ENCODE results near the gene GALNT17.

The GALNT17 gene

GRCh38 chr7:71131256-71132126 lies 453 bp upstream of the GALNT17 start:
- Histone ChIP-seq H3K14ac (ENCODE audit: low read length) (no peak overlapping the region), H2BK5ac (ENCODE audit: low read depth, low read length, poor library complexity) (no peak overlapping the region), H3K4me3 (ENCODE audit: low read depth, low read length) (peak overlapping the region; percentile 74), H3K27ac (ENCODE audit: low read depth, low read length) (no peak overlapping the region), H3K79me1 (ENCODE audit: low read length) (peaks cover 1% of the 10 kb centered on the region), H2BK120ac (ENCODE audit: insufficient read depth, low read length, poor library complexity) (peak overlapping the region; percentile 18), H3K79me2 (ENCODE audit: control insufficient read depth, insufficient read depth, low read length, poor library complexity) (no peaks in the 10 kb centered on the region), H3K23ac (ENCODE audit: low read length) (no peak overlapping the region), H3K27me3 (ENCODE audit: insufficient read depth, low read length) (peaks cover 19% of the 10 kb centered on the region), H3K4ac (ENCODE audit: low read depth, low read length) (no peak overlapping the region), H3K9ac (ENCODE audit: low read length) (no peak overlapping the region), H3K4me2 (ENCODE audit: low read length) (peak overlapping the region; percentile 92), H3K9me3 (ENCODE audit: insufficient read depth, low read depth, low read length) (peaks cover 4% of the 10 kb centered on the region), H2BK12ac (ENCODE audit: low read length) (peak overlapping the region; percentile 20), H2AK5ac (ENCODE audit: low read length) (no peak overlapping the region), H3K36me3 (ENCODE audit: control insufficient read depth in 1 of 2, insufficient read depth in 2 of 2, low read length in 2 of 2) (no peaks in the 10 kb centered on the region), H4K8ac (ENCODE audit: low read depth, low read length) (peak overlapping the region; percentile 35), H3K18ac (ENCODE audit: low read length) (peak overlapping the region; percentile 56), H4K91ac (ENCODE audit: low read depth, low read length) (no peak overlapping the region), H3K4me1 (ENCODE audit: control insufficient read depth in 1 of 2, insufficient read depth in 2 of 2, low read length in 2 of 2) (peaks cover 5 to 10% of the 10 kb centered on the region in 2 experiments), H4K12ac (ENCODE audit: low read depth, low read length) (no peak overlapping the region), H2AFZ (ENCODE audit: insufficient read depth, low read length, poor library complexity) (peak overlapping the region; percentile 88)
- no peak for DNase-seq
- WGBS (ENCODE audit: extremely low coverage, insufficient coverage, insufficient read length) = no CpG with 5 or more reads among the region's 113 CpGs

GRCh38 chr7:71132377-71133231 lies 660 bp downstream of the GALNT17 start:
- no peak overlapping the region for H2BK5ac ChIP-seq (ENCODE audit: low read depth, low read length, poor library complexity)
- H3K14ac ChIP-seq (ENCODE audit: low read length) = no peak overlapping the region
- WGBS (ENCODE audit: extremely low coverage, insufficient coverage, insufficient read length) = no CpG with 5 or more reads among the region's 88 CpGs
- no peak overlapping the region for H3K18ac ChIP-seq (ENCODE audit: low read length)
- peaks cover 5 to 10% of the 10 kb centered on the region in 2 experiments for H3K4me1 ChIP-seq (ENCODE audit: control insufficient read depth in 1 of 2, insufficient read depth in 2 of 2, low read length in 2 of 2)
- H3K79me1 ChIP-seq (ENCODE audit: low read length) = peaks cover 1% of the 10 kb centered on the region
- no peak overlapping the region for H3K27ac ChIP-seq (ENCODE audit: low read depth, low read length)
- no peak overlapping the region for H4K12ac ChIP-seq (ENCODE audit: low read depth, low read length)
- no peak overlapping the region for H4K91ac ChIP-seq (ENCODE audit: low read depth, low read length)
- H3K79me2 ChIP-seq (ENCODE audit: control insufficient read depth, insufficient read depth, low read length, poor library complexity) = no peaks in the 10 kb centered on the region
- no peak overlapping the region for H4K8ac ChIP-seq (ENCODE audit: low read depth, low read length)
- peak overlapping the region; percentile 3 for H2AFZ ChIP-seq (ENCODE audit: insufficient read depth, low read length, poor library complexity)
- no peak overlapping the region for H2BK120ac ChIP-seq (ENCODE audit: insufficient read depth, low read length, poor library complexity)
- no peak overlapping the region for H3K23ac ChIP-seq (ENCODE audit: low read length)
- no peak overlapping the region for H3K4ac ChIP-seq (ENCODE audit: low read depth, low read length)
- no peak overlapping the region for H2BK12ac ChIP-seq (ENCODE audit: low read length)
- H3K9ac ChIP-seq (ENCODE audit: low read length) = no peak overlapping the region
- H2AK5ac ChIP-seq (ENCODE audit: low read length) = no peak overlapping the region
- peaks cover 4% of the 10 kb centered on the region for H3K9me3 ChIP-seq (ENCODE audit: insufficient read depth, low read depth, low read length)
- no peak for DNase-seq
- H3K4me2 ChIP-seq (ENCODE audit: low read length) = peak overlapping the region; percentile 92
- peak overlapping the region; percentile 74 for H3K4me3 ChIP-seq (ENCODE audit: low read depth, low read length)
- H3K27me3 ChIP-seq (ENCODE audit: insufficient read depth, low read length) = peaks cover 19% of the 10 kb centered on the region
- no peaks in the 10 kb centered on the region for H3K36me3 ChIP-seq (ENCODE audit: control insufficient read depth in 1 of 2, insufficient read depth in 2 of 2, low read length in 2 of 2)

GRCh38 chr7:71133232-71133622 lies 1.3 kb downstream of the GALNT17 start:
- no peak overlapping the region for H2AFZ ChIP-seq (ENCODE audit: insufficient read depth, low read length, poor library complexity)
- H4K91ac ChIP-seq (ENCODE audit: low read depth, low read length) = no peak overlapping the region
- H4K8ac ChIP-seq (ENCODE audit: low read depth, low read length) = no peak overlapping the region
- H3K4me1 ChIP-seq (ENCODE audit: control insufficient read depth in 1 of 2, insufficient read depth in 2 of 2, low read length in 2 of 2) = peaks cover 5 to 10% of the 10 kb centered on the region in 2 experiments
- peak overlapping the region; percentile 92 for H3K4me2 ChIP-seq (ENCODE audit: low read length)
- H3K27me3 ChIP-seq (ENCODE audit: insufficient read depth, low read length) = peaks cover 19% of the 10 kb centered on the region
- H4K12ac ChIP-seq (ENCODE audit: low read depth, low read length) = no peak overlapping the region
- H3K36me3 ChIP-seq (ENCODE audit: control insufficient read depth in 1 of 2, insufficient read depth in 2 of 2, low read length in 2 of 2) = no peaks in the 10 kb centered on the region
- H2BK5ac ChIP-seq (ENCODE audit: low read depth, low read length, poor library complexity) = no peak overlapping the region
- H3K79me1 ChIP-seq (ENCODE audit: low read length) = peaks cover 1% of the 10 kb centered on the region
- H3K4me3 ChIP-seq (ENCODE audit: low read depth, low read length) = no peak overlapping the region
- no peak overlapping the region for H2BK120ac ChIP-seq (ENCODE audit: insufficient read depth, low read length, poor library complexity)
- no peak overlapping the region for H3K18ac ChIP-seq (ENCODE audit: low read length)
- no peak overlapping the region for H3K27ac ChIP-seq (ENCODE audit: low read depth, low read length)
- no peak overlapping the region for H2AK5ac ChIP-seq (ENCODE audit: low read length)
- no peak overlapping the region for H3K9ac ChIP-seq (ENCODE audit: low read length)
- DNase-seq = no peak
- H3K4ac ChIP-seq (ENCODE audit: low read depth, low read length) = no peak overlapping the region
- H3K14ac ChIP-seq (ENCODE audit: low read length) = no peak overlapping the region
- no peak overlapping the region for H2BK12ac ChIP-seq (ENCODE audit: low read length)
- WGBS (ENCODE audit: extremely low coverage, insufficient coverage, insufficient read length) = no CpG with 5 or more reads among the region's 17 CpGs
- H3K9me3 ChIP-seq (ENCODE audit: insufficient read depth, low read depth, low read length) = peaks cover 4% of the 10 kb centered on the region
- H3K79me2 ChIP-seq (ENCODE audit: control insufficient read depth, insufficient read depth, low read length, poor library complexity) = no peaks in the 10 kb centered on the region
- no peak overlapping the region for H3K23ac ChIP-seq (ENCODE audit: low read length)

GRCh38 chr7:71133856-71134255 lies 1.9 kb downstream of the GALNT17 start:
- Histone ChIP-seq H3K18ac (ENCODE audit: low read length) (no peak overlapping the region), H3K36me3 (ENCODE audit: control insufficient read depth in 1 of 2, insufficient read depth in 2 of 2, low read length in 2 of 2) (no peaks in the 10 kb centered on the region), H3K14ac (ENCODE audit: low read length) (no peak overlapping the region), H3K4me2 (ENCODE audit: low read length) (no peak overlapping the region), H2BK12ac (ENCODE audit: low read length) (no peak overlapping the region), H3K4ac (ENCODE audit: low read depth, low read length) (no peak overlapping the region), H4K91ac (ENCODE audit: low read depth, low read length) (no peak overlapping the region), H3K4me1 (ENCODE audit: control insufficient read depth in 1 of 2, insufficient read depth in 2 of 2, low read length in 2 of 2) (peaks cover 5 to 10% of the 10 kb centered on the region in 2 experiments), H3K9me3 (ENCODE audit: insufficient read depth, low read depth, low read length) (peaks cover 4% of the 10 kb centered on the region), H4K12ac (ENCODE audit: low read depth, low read length) (no peak overlapping the region), H3K79me2 (ENCODE audit: control insufficient read depth, insufficient read depth, low read length, poor library complexity) (no peaks in the 10 kb centered on the region), H3K27me3 (ENCODE audit: insufficient read depth, low read length) (peaks cover 19% of the 10 kb centered on the region), H3K79me1 (ENCODE audit: low read length) (peaks cover 1% of the 10 kb centered on the region), H3K9ac (ENCODE audit: low read length) (no peak overlapping the region), H3K27ac (ENCODE audit: low read depth, low read length) (no peak overlapping the region), H2BK5ac (ENCODE audit: low read depth, low read length, poor library complexity) (no peak overlapping the region), H4K8ac (ENCODE audit: low read depth, low read length) (no peak overlapping the region), H2BK120ac (ENCODE audit: insufficient read depth, low read length, poor library complexity) (no peak overlapping the region), H3K4me3 (ENCODE audit: low read depth, low read length) (no peak overlapping the region), H2AFZ (ENCODE audit: insufficient read depth, low read length, poor library complexity) (no peak overlapping the region), H3K23ac (ENCODE audit: low read length) (no peak overlapping the region), H2AK5ac (ENCODE audit: low read length) (no peak overlapping the region)
- no peak for DNase-seq
- no CpG with 5 or more reads among the region's 11 CpGs for WGBS (ENCODE audit: extremely low coverage, insufficient coverage, insufficient read length)
